Osteocyte (in vitro differentiated cells): ENCODE data around the gene DICER1. TPM values are rescaled to one million over a fixed set of nuclear protein-coding genes. Genes with fewer than 3 reads are reported as not detected.

Source experiments
- microRNA-seq: library from miRNA; unstranded; fragments of <30 nt; microRNA quantifications from one replicate; pipeline ENCODE4 v1.1.0, GENCODE V29; 2020; ENCODE audit not compliant: unreplicated experiment
- total RNA-seq: library from RNA; stranded (reverse); gene quantifications from 2 replicates; pipeline ENCODE4 v1.2.1, GENCODE V29; 2021

The DICER1 gene
- total RNA-seq, 1 donor from 2014 or later, result 55.9 TPM

Small RNAs within 50 kb of the gene (microRNA-seq; reads per million reads assigned to microRNA genes)
- 1.6 reads per million for gene MIR3173

Other genes starting within 250 kb of the DICER1 start
- gene CLMN, start 162.4 kb upstream of the DICER1 start, total RNA-seq, result 5.1 and 5.4 TPM in 2 replicates